Keratinocyte (primary cell): ENCODE data around the gene MAPKAPK3. TPM values are rescaled to one million over a fixed set of nuclear protein-coding genes. Genes with fewer than 3 reads are reported as not detected.
A peak's percentile ranks its signal among the peaks of the same experiment; 100 is the strongest.

Experiments
- DNase-seq: peaks from one replicate; pipeline ENCODE4 v3.0.0-alpha.2; 2011; ENCODE audit warnings: low read depth, missing footprints, low spot score
- FAIRE-seq: peaks from 2 replicates; lab custom pipeline; 2011; peaks lifted over from hg19 to GRCh38; lab: Jason Lieb, UNC
- H2AFZ ChIP-seq: 2 replicates; pipeline ENCODE4 v1.6.0; 2012; ENCODE audit warnings: low read length, control low read depth, inconsistent platforms; ENCODE audit not compliant: control insufficient read depth
- H3K27ac ChIP-seq: 2 replicates; pipeline ENCODE4 v1.5.1; 2011; ENCODE audit warnings: low read length; ENCODE audit not compliant: control insufficient read depth, insufficient read depth
- H3K27me3 ChIP-seq: 3 replicates; pipeline ENCODE4 v1.6.0; 2011; ENCODE audit warnings: low read length; ENCODE audit not compliant: control insufficient read depth, insufficient read depth; ENCODE audit errors: extremely low read depth
- H3K36me3 ChIP-seq, 2 experiments: 2 replicates in 1 of 2; 3 replicates in 1 of 2; pipeline ENCODE4 v1.5.1; 2011; ENCODE audit warnings: low read length in 2 of 2, mild to moderate bottlenecking in 1 of 2; ENCODE audit not compliant: control insufficient read depth in 2 of 2, insufficient read depth in 2 of 2; ENCODE audit errors: extremely low read depth in 1 of 2
- H3K4me1 ChIP-seq: 3 replicates; pipeline ENCODE4 v1.5.1; 2011; ENCODE audit warnings: low read length; ENCODE audit not compliant: control insufficient read depth, insufficient read depth; ENCODE audit errors: extremely low read depth
- H3K4me2 ChIP-seq: 3 replicates; pipeline ENCODE4 v1.6.0; 2011; ENCODE audit warnings: low read depth, low read length; ENCODE audit not compliant: control insufficient read depth, insufficient read depth; ENCODE audit errors: extremely low read depth
- H3K4me3 ChIP-seq, 3 experiments: fragments of 200-600 bp in 1 of 3; sonication (generic) in 1 of 3; 2 replicates in 2 of 3; 3 replicates in 1 of 3; pipeline ENCODE4 v1.5.1; 2011 to 2016; ENCODE audit warnings: low read length in 3 of 3, mild to moderate bottlenecking in 3 of 3, control low read depth in 2 of 3, inconsistent platforms in 1 of 3, low read depth in 1 of 3, mixed read lengths in 1 of 3, mixed run types in 1 of 3, moderate library complexity in 1 of 3; ENCODE audit not compliant: control insufficient read depth in 2 of 3, insufficient read depth in 2 of 3; ENCODE audit errors: extremely low read depth in 1 of 3
- H3K79me2 ChIP-seq: 2 replicates; pipeline ENCODE4 v1.6.0; 2012; ENCODE audit warnings: low read length; ENCODE audit not compliant: control insufficient read depth, insufficient read depth
- H3K9ac ChIP-seq: 3 replicates; pipeline ENCODE4 v1.6.0; 2011; ENCODE audit warnings: low read length; ENCODE audit not compliant: control insufficient read depth, insufficient read depth; ENCODE audit errors: extremely low read depth
- H3K9me1 ChIP-seq: 3 replicates; pipeline ENCODE4 v1.6.0; 2011; ENCODE audit warnings: low read length; ENCODE audit not compliant: control insufficient read depth, insufficient read depth; ENCODE audit errors: extremely low read depth
- H3K9me3 ChIP-seq: 2 replicates; pipeline ENCODE4 v1.5.1; 2012; ENCODE audit warnings: low read depth, low read length; ENCODE audit not compliant: control insufficient read depth
- H4K20me1 ChIP-seq: 3 replicates; pipeline ENCODE4 v1.6.0; 2011; ENCODE audit warnings: low read length; ENCODE audit not compliant: control insufficient read depth, insufficient read depth; ENCODE audit errors: extremely low read depth
- CTCF ChIP-seq, 3 experiments: IDR thresholded peaks in 1 of 3; conservative IDR thresholded peaks in 1 of 3; optimal IDR thresholded peaks in 1 of 3; 2 replicates in 2 of 3; 3 replicates in 1 of 3; pipeline versions ENCODE3 to v1.5.1; 2011; ENCODE audit warnings: low read length in 3 of 3, mild to moderate bottlenecking in 3 of 3, moderate library complexity in 2 of 3, control low read depth in 1 of 3, inconsistent platforms in 1 of 3; ENCODE audit not compliant: insufficient read depth in 2 of 3; ENCODE audit errors: extremely low read depth in 1 of 3
- EZH2 ChIP-seq: IDR thresholded peaks from one replicate; pipeline ENCODE4 v1.6.1; 2012; ENCODE audit warnings: inconsistent platforms, mild to moderate bottlenecking, low read length, moderate library complexity
- dilution Hi-C: fragments of 300-500 bp; cut with MboI; formaldehyde crosslinking; loops from one replicate; pipeline ENCODE4 v1.7.0; 2020; ENCODE audit warnings: low sequenced_read_pairs; ENCODE audit not compliant: extremely low pct_ligation_motif_present
- polyA plus RNA-seq, 5 experiments: library from polyadenylated mRNA; depleted of rRNA in 3 of 5; stranded (reverse) in 3 of 5; stranded (forward) in 1 of 5; unstranded in 1 of 5; fragments of >200 nt; gene quantifications; 1 replicate in 1 of 5; 2 replicates in 3 of 5; 3 replicates in 1 of 5; pipeline versions ENCODE4 v1.2.1 to v1.2.3, GENCODE V29; 2011 to 2012; ENCODE audit warnings: missing spikeins in 2 of 5, low read depth in 1 of 5, low replicate concordance in 1 of 5

Gene MAPKAPK3
- polyA plus RNA-seq, 1 donor (not counting 4 experiments of a cell fraction or from before 2014, with no cell fraction given) = 134 TPM

- Histone ChIP-seq H3K9ac (peak overlapping the region; percentile 67), H3K27ac (peak overlapping the region; percentile 79), H3K79me2 (no peaks in the 10 kb centered on the region), H3K4me2 (peak overlapping the region; percentile 54), H3K4me1 (peaks cover 49% of the 10 kb centered on the region), H3K4me3 (peak overlapping the region in 1 of 3 experiments; percentile 9), H3K9me3 (no peaks in the 10 kb centered on the region), H3K36me3 (peaks cover 4% of the 10 kb centered on the region in 2 experiments), H2AFZ (peak overlapping the region; percentile 32), H3K27me3 (no peaks in the 10 kb centered on the region), H4K20me1 (no peaks in the 10 kb centered on the region), H3K9me1 (no peaks in the 10 kb centered on the region)
- DNase-seq (no peak), FAIRE-seq (peak; percentile 88)
- TF ChIP-seq CTCF (optimal IDR thresholded peaks at IDR 0.05 in 1 of 3, IDR thresholded peaks at IDR 0.05 in 1 of 3, conservative IDR thresholded peaks at IDR 0.05 in 1 of 3; ENCODE audit: extremely low read depth in 1 of 3, insufficient read depth in 2 of 3, low read length in 3 of 3) = no peak
- TF ChIP-seq EZH2 = no peak
- dilution Hi-C loops = loop anchor here (25.0 kb wide), 1 partner anchor 785 kb away; the partner anchor contains the start of genes MANF and RBM15B
Measured at GRCh38 chr3:50602595-50603191, 14.3 kb upstream of the MAPKAPK3 start.

- Histone ChIP-seq H3K79me2 (no peaks in the 10 kb centered on the region), H3K4me2 (peak overlapping the region; percentile 54), H3K27ac (peak overlapping the region; percentile 79), H3K36me3 (peaks cover 4 to 5% of the 10 kb centered on the region in 2 experiments), H3K9ac (peak overlapping the region; percentile 67), H3K9me3 (no peaks in the 10 kb centered on the region), H4K20me1 (no peaks in the 10 kb centered on the region), H3K4me3 (no peak overlapping the region), H3K4me1 (peaks cover 49% of the 10 kb centered on the region), H3K9me1 (no peaks in the 10 kb centered on the region), H3K27me3 (no peaks in the 10 kb centered on the region), H2AFZ (no peak overlapping the region)
- dilution Hi-C loops = loop anchor here (25.0 kb wide), 1 partner anchor 784 kb away; the partner anchor contains the start of genes MANF and RBM15B
- TF ChIP-seq CTCF (optimal IDR thresholded peaks at IDR 0.05 in 1 of 3, IDR thresholded peaks at IDR 0.05 in 1 of 3, conservative IDR thresholded peaks at IDR 0.05 in 1 of 3; ENCODE audit: extremely low read depth in 1 of 3, insufficient read depth in 2 of 3, low read length in 3 of 3) (no peak), EZH2 (no peak)
- FAIRE-seq (peak; percentile 43), DNase-seq (no peak)
Measured at GRCh38 chr3:50603261-50604109, 13.5 kb upstream of the MAPKAPK3 start.
